ENCODE data around the gene ARSG.

- TF ChIP-seq CTCF (IDR thresholded peaks at IDR 0.05) (no peak), POLR2A (IDR thresholded peaks at IDR 0.05) (no peak)
Observed at GRCh38 chr17:68468788-68469187, 177.5 kb downstream of the ARSG start.
